WTC11 (cell line): Measurements from ENCODE around the gene FZD1. TPM values are rescaled to one million over a fixed set of nuclear protein-coding genes. Genes with fewer than 3 reads are reported as not detected.

Experiments
- ATAC-seq: fragments of 200-7000 bp; cut with Tn5 transposase; 2 replicates; pipeline ENCODE4 v1.10.0; 2021; ENCODE audit warnings: mild to moderate bottlenecking, moderate library complexity
- CTCF ChIA-PET: fragments of 300-600 bp; sonication (Branson Sonifier 250); formaldehyde crosslinking; loops from one replicate; lab custom pipeline; 2021; ENCODE audit warnings: antibody characterized with exemption; lab: Charles Lee
- POLR2A ChIA-PET: fragments of 350-600 bp; sonication (Branson Sonifier 250); formaldehyde crosslinking; loops from one replicate; lab custom pipeline; 2021; ENCODE audit warnings: antibody characterized with exemption; lab: Charles Lee
- DNase-seq: peaks from one replicate; pipeline ENCODE4 v3.0.0; 2021; ENCODE audit warnings: low spot score
- H3K27ac Mint-ChIP-seq: 2 replicates; pipeline ENCODE4 v1.8.0; 2021; ENCODE audit warnings: mixed read lengths
- H3K27me3 Mint-ChIP-seq: 2 replicates; pipeline ENCODE4 v1.8.0; 2021; ENCODE audit warnings: low read depth, mild to moderate bottlenecking, moderate library complexity, mixed read lengths
- H3K36me3 Mint-ChIP-seq: 2 replicates; pipeline ENCODE4 v1.8.0; 2021; ENCODE audit warnings: mixed read lengths
- H3K4me1 Mint-ChIP-seq: 2 replicates; pipeline ENCODE4 v1.8.0; 2022; ENCODE audit warnings: mixed read lengths
- H3K4me3 Mint-ChIP-seq: 2 replicates; pipeline ENCODE4 v1.8.0; 2021; ENCODE audit warnings: mild to moderate bottlenecking, moderate library complexity, mixed read lengths
- H3K9me3 Mint-ChIP-seq: 2 replicates; pipeline ENCODE4 v1.8.0; 2021; ENCODE audit warnings: mixed read lengths
- AR ChIP-seq: fragments of 250-450 bp; sonication (Bioruptor Pico); IDR thresholded peaks from 2 replicates; pipeline ENCODE4 v1.9.0; 2021; ENCODE audit warnings: mild to moderate bottlenecking
- ATF2 ChIP-seq: sonication (generic); formaldehyde crosslinking; IDR thresholded peaks from 2 replicates; pipeline ENCODE4 v1.8.1; 2022; ENCODE audit warnings: low read depth, missing genetic modification reagents, borderline replicate concordance
- CBFB ChIP-seq: sonication (generic); formaldehyde crosslinking; IDR thresholded peaks from 2 replicates; pipeline ENCODE4 v1.8.1; 2022; ENCODE audit warnings: mild to moderate bottlenecking, low read depth, missing genetic modification reagents
- E2F1 ChIP-seq: sonication (generic); formaldehyde crosslinking; IDR thresholded peaks from 2 replicates; pipeline ENCODE4 v1.8.0; 2022; ENCODE audit warnings: mild to moderate bottlenecking, missing genetic modification reagents
- EMX1 ChIP-seq: fragments of 250-450 bp; sonication (Bioruptor Pico); IDR thresholded peaks from 2 replicates; pipeline ENCODE4 v1.8.0; 2021; ENCODE audit warnings: mild to moderate bottlenecking
- ESRRA ChIP-seq: sonication (generic); formaldehyde crosslinking; IDR thresholded peaks from 2 replicates; pipeline ENCODE4 v1.8.1; 2022; ENCODE audit warnings: mild to moderate bottlenecking, missing genetic modification reagents, borderline replicate concordance
- ETV6 ChIP-seq: sonication (generic); formaldehyde crosslinking; IDR thresholded peaks from 2 replicates; pipeline ENCODE4 v1.8.1; 2022; ENCODE audit warnings: mild to moderate bottlenecking, missing genetic modification reagents
- FOXP4 ChIP-seq: sonication (generic); formaldehyde crosslinking; IDR thresholded peaks from 2 replicates; pipeline ENCODE4 v1.8.0; 2022; ENCODE audit warnings: mild to moderate bottlenecking, missing genetic modification reagents
- GABPB1 ChIP-seq: sonication (generic); formaldehyde crosslinking; IDR thresholded peaks from 2 replicates; pipeline ENCODE4 v1.8.1; 2023; ENCODE audit warnings: mild to moderate bottlenecking, missing genetic modification reagents
- GTF2I ChIP-seq: fragments of 250-450 bp; sonication (Bioruptor Pico); conservative IDR thresholded peaks from 2 replicates; pipeline ENCODE4 v1.4.0; 2021; ENCODE audit warnings: mild to moderate bottlenecking
- HMGA2 ChIP-seq: fragments of 250-450 bp; sonication (Bioruptor Pico); IDR thresholded peaks from 2 replicates; pipeline ENCODE4 v1.4.0; 2021; ENCODE audit warnings: mild to moderate bottlenecking, moderate library complexity
- IRF2 ChIP-seq: sonication (generic); formaldehyde crosslinking; IDR thresholded peaks from 2 replicates; pipeline ENCODE4 v1.8.0; 2022; ENCODE audit warnings: low read depth, missing genetic modification reagents, borderline replicate concordance
- JAZF1 ChIP-seq: fragments of 250-450 bp; sonication (Bioruptor Pico); IDR thresholded peaks from 2 replicates; pipeline ENCODE4 v1.9.0; 2021; ENCODE audit warnings: moderate library complexity, mild to moderate bottlenecking, inconsistent platforms
- JUN ChIP-seq: sonication (generic); formaldehyde crosslinking; IDR thresholded peaks from 2 replicates; pipeline ENCODE4 v1.8.0; 2023; ENCODE audit warnings: mild to moderate bottlenecking, missing genetic modification reagents
- MLX ChIP-seq: sonication (generic); formaldehyde crosslinking; IDR thresholded peaks from 2 replicates; pipeline ENCODE4 v1.8.1; 2023; ENCODE audit warnings: mild to moderate bottlenecking, missing genetic modification reagents, moderate library complexity
- MXD4 ChIP-seq: fragments of 250-450 bp; sonication (Bioruptor Pico); IDR thresholded peaks from 2 replicates; pipeline ENCODE4 v1.8.0; 2021; ENCODE audit warnings: mild to moderate bottlenecking, moderate library complexity, borderline replicate concordance
- NFE2L1 ChIP-seq: sonication (generic); formaldehyde crosslinking; IDR thresholded peaks from 2 replicates; pipeline ENCODE4 v1.8.1; 2023; ENCODE audit warnings: missing genetic modification reagents
- RELA ChIP-seq: sonication (generic); formaldehyde crosslinking; IDR thresholded peaks from 2 replicates; pipeline ENCODE4 v1.8.1; 2022; ENCODE audit warnings: missing genetic modification reagents, mild to moderate bottlenecking, borderline replicate concordance
- SMAD3 ChIP-seq: sonication (generic); formaldehyde crosslinking; IDR thresholded peaks from 2 replicates; pipeline ENCODE4 v1.8.0; 2022; ENCODE audit warnings: missing genetic modification reagents, mild to moderate bottlenecking, borderline replicate concordance
- TCF7 ChIP-seq: sonication (generic); formaldehyde crosslinking; IDR thresholded peaks from 2 replicates; pipeline ENCODE4 v1.8.0; 2022; ENCODE audit warnings: mild to moderate bottlenecking, low read depth, missing genetic modification reagents, moderate library complexity
- USF1 ChIP-seq: sonication (generic); formaldehyde crosslinking; IDR thresholded peaks from 2 replicates; pipeline ENCODE4 v1.8.0; 2022; ENCODE audit warnings: mild to moderate bottlenecking, missing genetic modification reagents
- ZBTB21 ChIP-seq: sonication (generic); formaldehyde crosslinking; IDR thresholded peaks from 2 replicates; pipeline ENCODE4 v1.8.1; 2023; ENCODE audit warnings: mild to moderate bottlenecking, missing genetic modification reagents, borderline replicate concordance
- ZNF219 ChIP-seq: sonication (generic); formaldehyde crosslinking; IDR thresholded peaks from 2 replicates; pipeline ENCODE4 v1.8.0; 2023; ENCODE audit warnings: missing genetic modification reagents, mild to moderate bottlenecking, borderline replicate concordance
- ZNF232 ChIP-seq: sonication (generic); formaldehyde crosslinking; IDR thresholded peaks from 2 replicates; pipeline ENCODE4 v1.8.0; 2022; ENCODE audit warnings: mild to moderate bottlenecking, missing genetic modification reagents
- ZNF263 ChIP-seq: sonication (generic); formaldehyde crosslinking; IDR thresholded peaks from 2 replicates; pipeline ENCODE4 v1.8.1; 2022; ENCODE audit warnings: low read depth, mild to moderate bottlenecking, moderate library complexity, missing genetic modification reagents
- ZNF671 ChIP-seq: fragments of 250-450 bp; sonication (Bioruptor Pico); IDR thresholded peaks from 2 replicates; pipeline ENCODE4 v1.8.0; 2021; ENCODE audit warnings: mild to moderate bottlenecking
- total RNA-seq: library from RNA; stranded (reverse); gene quantifications from 3 replicates; pipeline ENCODE4 v1.2.3, GENCODE V29; 2021

FZD1 gene
- total RNA-seq, 1 experiment from 2014 or later: 2.0 TPM

- DNase-seq (no peak), ATAC-seq (no peak)
- Mint-ChIP-seq H3K27me3 (peaks cover 10% of the 10 kb centered on the region), H3K27ac (no peak overlapping the region), H3K4me3 (no peak overlapping the region), H3K4me1 (peaks cover 6% of the 10 kb centered on the region), H3K36me3 (no peaks in the 10 kb centered on the region; the same call in 1 of the 2 replicates), H3K9me3 (peaks cover 8% of the 10 kb centered on the region)
- TF ChIP-seq HMGA2: no peak
- TF ChIP-seq CBFB (CRISPR knock-in tag): no peak
- TF ChIP-seq TCF7: no peak
- TF ChIP-seq RELA: no peak
- TF ChIP-seq E2F1: no peak
- no peak for TF ChIP-seq ETV6 (CRISPR knock-in tag)
- TF ChIP-seq AR (CRISPR knock-in tag): no peak
- POLR2A ChIA-PET: no interaction called here
- CTCF ChIA-PET: interaction anchor here (0.6 to 1.2 kb wide), 6 partner anchors 13 to 1418 kb away, joined by 3 to 6 read pairs (median 4); no protein-coding TSS in a partner anchor
Observed at GRCh38 chr7:91293840-91294239, 29.6 kb downstream of the FZD1 start.

- DNase-seq (no peak), ATAC-seq (no peak)
- ChIA-PET POLR2A (no interaction called here), CTCF (interaction anchor here (1.1 to 1.2 kb wide), 2 partner anchors 14 to 493 kb away, joined by 3 to 6 read pairs; no protein-coding TSS in a partner anchor)
- no peak for TF ChIP-seq IRF2 (CRISPR knock-in tag)
- no peak for TF ChIP-seq GABPB1 (CRISPR knock-in tag)
- no peak for TF ChIP-seq SMAD3 (CRISPR knock-in tag)
- no peak for TF ChIP-seq ZNF232 (CRISPR knock-in tag)
- no peak for TF ChIP-seq CBFB (CRISPR knock-in tag)
- no peak for TF ChIP-seq ZNF671 (CRISPR knock-in tag)
- TF ChIP-seq JAZF1 (CRISPR knock-in tag): no peak
- no peak for TF ChIP-seq ZBTB21
- no peak for TF ChIP-seq ATF2
- TF ChIP-seq MLX (CRISPR knock-in tag): no peak
- no peak for TF ChIP-seq EMX1
- TF ChIP-seq GTF2I: no peak
- no peak for TF ChIP-seq USF1
- no peak for TF ChIP-seq FOXP4
- TF ChIP-seq NFE2L1 (CRISPR knock-in tag): no peak
- TF ChIP-seq ZNF263 (CRISPR knock-in tag): no peak
- no peak for TF ChIP-seq ESRRA (CRISPR knock-in tag)
- TF ChIP-seq JUN: no peak
- no peak for TF ChIP-seq MXD4 (CRISPR knock-in tag)
- no peak for TF ChIP-seq ZNF219 (CRISPR knock-in tag)
- no peak overlapping the region for H3K27ac Mint-ChIP-seq
- H3K27me3 Mint-ChIP-seq: peaks cover 10% of the 10 kb centered on the region
- H3K4me1 Mint-ChIP-seq: peaks cover 6% of the 10 kb centered on the region
- H3K9me3 Mint-ChIP-seq: peaks cover 8% of the 10 kb centered on the region
- no peak overlapping the region for H3K4me3 Mint-ChIP-seq
- no peaks in the 10 kb centered on the region; the same call in 1 of the 2 replicates for H3K36me3 Mint-ChIP-seq
Observed at GRCh38 chr7:91294639-91295220, 30.5 kb downstream of the FZD1 start.
